Activated effector memory CD4-positive, alpha-beta T cell treated with Interleukin-2 at 50 U/mL for 16 hours (primary cell): ENCODE results near the gene ZDHHC8.

Experiments
- DNase-seq: peaks from one replicate; pipeline ENCODE4 v3.0.0-alpha.2; 2020

The ZDHHC8 gene

DNA sequence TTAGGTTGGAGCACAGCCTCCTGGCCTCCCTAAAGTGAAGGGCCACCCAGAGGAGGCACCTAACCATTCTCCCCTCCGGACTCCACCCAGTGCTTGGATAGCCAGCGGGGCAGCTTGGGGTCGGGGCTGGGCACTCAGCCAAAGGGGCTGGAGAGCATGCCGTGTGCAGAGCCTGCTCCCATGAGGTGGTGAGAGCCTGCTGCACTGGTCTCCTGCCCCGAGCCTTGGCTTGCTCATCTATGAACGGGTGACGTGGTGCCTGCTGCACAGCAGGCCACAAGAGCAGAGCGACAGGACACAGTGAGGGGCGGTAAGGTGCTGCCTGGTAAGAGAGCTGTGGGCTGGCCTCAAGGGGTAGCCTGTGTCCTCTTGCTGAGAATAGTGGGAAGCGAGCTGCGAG, 33.3 kb downstream of the ZDHHC8 start:
- DNase-seq = no peak

DNA sequence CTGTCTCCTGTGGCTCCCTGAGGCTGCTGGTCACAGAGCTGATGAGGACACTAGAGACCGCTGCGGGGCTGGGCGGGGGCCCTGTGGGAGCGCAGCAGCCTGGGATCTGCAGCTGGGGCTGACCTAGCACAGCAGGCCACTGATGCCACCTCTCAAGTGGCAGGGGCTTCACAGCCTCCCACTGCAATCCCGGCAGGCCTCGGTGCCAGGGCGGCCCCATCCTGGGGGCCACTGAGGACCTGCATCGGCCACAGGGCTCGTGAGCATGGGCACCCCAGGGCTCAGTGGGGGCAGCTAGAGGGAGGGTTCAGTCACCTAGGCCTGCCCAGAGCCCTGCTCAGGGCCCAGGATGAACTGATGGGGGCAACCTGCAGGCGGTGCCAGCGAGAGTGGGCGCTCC, 33.8 kb downstream of the ZDHHC8 start:
- DNase-seq = no peak

DNA sequence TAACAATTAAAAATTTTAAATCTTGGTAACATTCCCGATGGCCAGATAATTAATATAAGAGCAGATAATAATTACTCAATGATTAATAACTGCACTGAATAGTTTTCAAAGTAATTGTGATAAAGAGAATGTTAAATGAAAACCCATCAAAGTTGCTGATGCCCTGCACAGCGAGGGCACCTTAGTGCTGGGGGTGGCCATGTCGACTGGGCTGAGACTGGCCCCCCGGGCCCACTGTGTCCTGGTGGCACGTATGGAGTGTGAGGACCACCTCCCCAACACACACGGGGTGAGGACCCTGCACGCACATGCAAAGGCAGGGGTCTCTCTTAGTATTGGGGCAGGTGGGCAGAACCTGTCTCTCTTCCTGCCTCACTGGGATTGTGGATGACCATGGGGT, 34.3 kb downstream of the ZDHHC8 start:
- no peak for DNase-seq

DNA sequence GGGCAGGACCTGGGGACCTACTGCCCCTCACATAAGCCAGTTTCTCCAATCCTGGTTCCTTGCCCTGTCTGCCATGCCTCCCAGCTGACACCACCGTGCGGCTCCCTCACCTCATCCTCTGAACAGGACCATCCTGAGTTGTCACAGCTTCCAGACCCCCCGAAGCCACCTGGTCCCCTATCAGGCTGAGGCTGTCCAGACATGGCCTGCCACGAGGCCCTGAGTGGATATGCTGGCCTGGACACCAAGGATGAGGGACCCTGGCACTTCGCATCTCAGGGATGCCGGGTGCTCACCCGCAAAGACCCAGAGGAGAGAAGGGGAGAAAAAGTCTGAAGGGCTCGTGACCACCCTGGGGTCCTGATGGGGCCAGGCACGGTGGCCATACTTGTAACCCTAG, 35.1 kb downstream of the ZDHHC8 start:
- DNase-seq = no peak

GRCh38 chr22:20167643-20168322, 36.2 kb downstream of the ZDHHC8 start:
- no peak for DNase-seq

DNA sequence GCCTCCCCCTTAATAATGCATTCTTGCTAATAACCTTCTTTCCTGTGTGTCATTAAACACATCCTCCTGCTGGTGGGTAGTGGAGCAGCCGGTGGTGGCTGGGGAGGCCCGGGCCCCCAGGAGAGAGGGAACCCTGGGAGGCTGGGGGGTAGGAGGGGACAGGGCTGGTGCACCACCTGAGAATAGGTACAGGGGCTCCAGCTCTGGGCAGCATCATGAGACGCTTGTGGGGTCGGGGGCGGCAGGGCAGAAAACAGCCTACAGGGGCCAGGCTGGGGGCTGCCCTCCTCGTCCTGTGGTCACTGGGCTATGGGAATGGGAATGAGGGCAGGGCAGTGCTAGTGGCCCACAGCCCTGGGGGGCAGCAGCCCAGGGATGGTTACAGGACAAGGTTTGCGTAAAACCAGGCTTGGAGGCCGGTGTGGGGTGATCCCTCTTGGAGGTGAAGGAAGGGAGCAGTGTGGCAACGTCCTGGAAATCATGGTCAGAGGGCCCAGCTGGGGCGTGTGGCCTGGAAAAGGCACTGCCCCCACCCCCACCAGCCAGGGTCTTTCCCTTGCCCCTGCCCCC, 37.7 kb downstream of the ZDHHC8 start:
- no peak for DNase-seq

GRCh38 chr22:20170170-20170569, 38.6 kb downstream of the ZDHHC8 start:
- DNase-seq = no peak

- no peak for DNase-seq
These were observed 39.9 kb downstream of the ZDHHC8 start for GRCh38 chr22:20171288-20172140.

- no peak for DNase-seq
These were observed 40.6 kb downstream of the ZDHHC8 start for GRCh38 chr22:20172141-20172613.

DNA sequence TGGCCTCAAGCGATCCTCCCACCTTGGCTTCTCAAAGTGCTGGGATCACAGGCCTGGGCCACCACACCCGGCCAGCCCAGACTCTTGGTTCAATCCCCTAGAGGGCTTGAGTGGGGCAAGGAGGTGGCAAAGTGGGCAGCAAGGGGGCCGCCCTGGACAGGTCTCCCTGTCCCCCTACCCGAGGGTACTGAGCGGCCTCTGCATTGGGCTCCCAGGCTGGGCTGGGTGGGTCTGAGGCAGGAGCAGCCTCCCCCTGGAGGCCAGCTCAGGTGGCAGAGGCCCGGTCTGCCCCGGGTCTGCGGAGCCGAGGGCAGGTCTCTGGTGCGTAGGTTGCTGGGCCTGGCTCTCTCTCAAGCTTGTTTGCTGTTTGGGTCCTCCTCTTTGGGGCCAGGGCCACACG, 41.6 kb downstream of the ZDHHC8 start:
- DNase-seq = no peak

- no peak for DNase-seq
These were observed 42.2 kb downstream of the ZDHHC8 start for GRCh38 chr22:20173772-20174171.

GRCh38 chr22:20174785-20175596, 43.4 kb downstream of the ZDHHC8 start:
- DNase-seq = no peak

DNA sequence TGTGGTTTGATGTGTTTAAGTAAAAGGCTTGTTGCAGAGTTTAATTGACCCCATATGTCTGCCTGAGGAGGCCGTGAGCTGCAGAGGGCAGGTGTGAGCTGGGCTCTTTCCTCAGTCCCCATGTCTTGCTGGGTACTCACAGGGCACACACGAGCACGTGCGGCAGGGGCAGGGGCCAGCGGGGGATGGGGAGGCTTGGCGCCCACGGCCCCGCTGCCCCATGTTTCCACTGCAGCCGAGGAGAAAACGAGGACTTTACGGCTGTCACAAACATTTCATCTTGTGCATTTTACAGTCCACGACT, 43.9 kb downstream of the ZDHHC8 start:
- DNase-seq = no peak

DNA sequence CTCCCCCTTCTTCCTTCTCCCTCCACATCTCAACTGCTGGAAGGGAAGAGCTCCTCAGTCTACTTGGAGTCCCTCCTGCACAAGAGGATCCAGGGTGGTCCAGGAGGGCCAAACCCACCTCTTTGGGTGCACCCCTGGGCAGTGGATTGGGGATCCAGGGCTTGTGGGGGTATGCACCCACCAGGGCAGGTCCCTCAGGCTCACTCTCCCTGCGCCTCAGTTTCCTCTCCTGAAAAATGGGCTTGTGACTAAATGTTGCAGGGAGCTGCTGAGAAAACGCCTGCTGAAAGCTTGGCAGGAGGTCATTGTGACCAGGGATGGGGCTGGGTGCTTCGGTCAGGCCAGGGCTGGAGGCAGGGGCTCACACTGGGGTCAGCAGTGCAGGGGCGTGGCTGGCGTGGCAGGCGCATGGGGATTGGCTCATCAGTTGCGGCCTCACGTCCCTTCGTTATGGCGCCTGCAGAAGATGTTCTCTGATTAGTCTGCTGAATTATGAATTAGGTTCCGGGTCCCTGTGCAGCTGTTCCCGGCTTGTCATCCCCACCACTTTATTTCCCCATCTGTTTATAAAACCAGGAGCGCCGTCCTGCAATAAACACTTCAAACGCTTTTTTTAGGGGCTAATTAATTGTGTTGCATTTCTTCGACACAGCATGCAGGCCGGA, 44.9 kb downstream of the ZDHHC8 start:
- no peak for DNase-seq

DNA sequence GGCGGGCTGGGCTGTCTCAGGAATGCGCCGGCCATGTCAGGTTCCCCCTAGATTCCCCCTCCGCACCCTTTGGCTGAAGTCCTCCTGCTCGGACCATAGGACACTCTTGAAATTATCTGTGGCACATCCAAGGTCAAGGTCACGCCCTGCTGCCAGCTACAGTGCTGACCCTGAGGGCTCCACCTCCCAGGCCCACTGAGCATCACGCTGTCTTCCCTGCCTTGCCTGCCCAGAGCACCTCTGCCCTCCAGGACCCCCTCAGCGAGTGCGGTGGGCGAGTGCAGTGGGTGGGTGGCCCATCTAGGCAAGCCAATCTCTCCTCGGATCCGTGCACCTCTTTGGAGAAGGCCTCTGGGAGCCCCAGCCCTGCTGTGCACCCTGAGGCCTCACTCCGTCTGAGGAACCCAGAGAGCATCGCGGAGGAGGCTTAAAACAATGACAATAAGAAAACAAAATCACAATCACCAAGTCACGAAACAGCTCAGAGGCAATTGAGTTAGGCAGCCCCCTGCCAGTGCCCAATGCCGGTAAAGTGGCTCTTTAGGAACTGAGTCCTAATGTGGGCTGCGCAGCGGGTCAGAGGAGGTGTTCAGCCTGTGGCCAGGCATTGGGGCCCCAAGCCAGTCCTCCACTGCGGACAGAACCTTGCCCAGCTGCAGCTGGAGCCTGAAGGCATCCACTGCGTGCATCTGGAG, 45.8 kb downstream of the ZDHHC8 start:
- no peak for DNase-seq

DNA sequence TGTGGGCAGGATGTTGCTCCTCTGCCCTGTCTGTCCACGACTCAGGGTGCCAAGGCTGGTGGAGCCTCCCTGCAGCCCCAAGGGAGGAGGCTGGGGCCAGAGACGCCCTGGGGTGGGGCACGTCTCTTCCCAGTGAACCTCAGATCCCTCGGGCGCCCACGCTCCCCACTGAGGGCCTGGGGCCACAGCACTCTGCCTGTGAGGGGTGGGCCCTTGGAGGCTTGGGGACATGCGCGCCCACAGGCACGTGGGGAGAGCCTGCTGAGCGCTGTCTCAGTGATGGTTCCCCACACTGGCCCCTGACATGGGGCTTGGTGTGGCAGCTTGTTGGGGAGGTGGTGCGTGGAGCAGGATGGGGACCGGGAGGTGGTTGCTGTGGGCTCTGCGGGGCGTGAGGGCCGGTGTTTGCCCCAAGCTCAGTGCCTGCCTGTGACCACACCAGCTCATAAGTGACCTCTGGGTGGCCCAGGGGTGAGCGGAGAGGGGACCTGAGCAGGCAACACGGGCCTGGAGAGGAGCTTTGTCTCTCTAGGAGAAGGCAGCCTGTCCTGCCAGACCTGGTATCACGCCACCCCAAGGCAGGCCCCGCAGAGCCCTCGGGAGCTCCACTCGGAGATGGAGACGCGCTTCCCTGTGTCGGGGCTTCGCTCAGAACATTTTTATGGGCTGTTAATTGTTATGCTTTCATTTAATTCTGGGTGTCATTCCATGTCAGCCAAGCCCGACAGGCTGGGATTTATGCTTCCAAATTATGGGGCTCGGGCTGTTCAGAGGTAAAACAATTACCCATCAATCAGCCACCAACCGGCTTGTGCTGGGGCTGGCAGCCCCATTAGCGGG, 46.7 kb downstream of the ZDHHC8 start:
- no peak for DNase-seq

DNA sequence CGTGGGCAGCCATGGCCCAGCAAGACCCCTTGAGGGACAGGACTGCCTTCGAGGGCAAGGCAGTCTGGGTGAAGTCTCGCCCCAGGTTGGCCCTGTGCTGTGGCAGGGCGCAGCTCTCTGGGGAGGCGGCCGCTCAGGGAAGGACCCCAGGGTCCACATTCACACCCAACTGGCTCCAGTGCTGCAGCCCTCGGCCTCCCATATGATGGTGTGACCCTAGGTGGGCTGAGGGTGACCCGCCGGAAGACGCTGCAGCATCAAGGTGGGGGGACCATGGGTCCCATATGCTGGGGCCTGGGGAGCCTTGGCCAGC, 47.3 kb downstream of the ZDHHC8 start:
- no peak for DNase-seq

- no peak for DNase-seq
These were observed 48.0 kb downstream of the ZDHHC8 start for GRCh38 chr22:20179455-20180244.

GRCh38 chr22:20180245-20180630, 48.6 kb downstream of the ZDHHC8 start:
- no peak for DNase-seq

DNA sequence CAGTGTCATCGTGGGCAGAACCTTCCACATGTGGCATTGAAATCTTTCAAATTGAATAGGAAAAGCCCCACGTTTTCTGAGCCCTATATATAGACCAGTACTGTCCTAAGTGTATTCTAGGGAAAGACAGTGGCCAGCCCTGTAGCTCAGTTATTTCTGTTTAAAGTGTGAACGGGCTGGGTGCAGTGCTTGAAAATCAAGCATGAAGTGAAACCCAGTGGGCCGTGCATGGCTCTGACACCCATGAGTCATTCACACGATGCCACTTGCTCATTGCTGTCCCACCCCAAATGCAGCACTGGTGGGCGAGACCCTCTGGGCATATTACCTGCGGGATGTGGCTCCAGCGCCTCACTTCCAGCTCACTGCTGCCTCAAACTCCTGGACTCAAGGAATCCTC, 49.0 kb downstream of the ZDHHC8 start:
- no peak for DNase-seq
